Mesendoderm (in vitro differentiated cells): Measurements from ENCODE around the gene LCP1.
"Not testable (repeated sequence)": the region's sequence is repeated elsewhere in the genome, so short reads cannot be mapped to it uniquely, and the experiment has no call there.

ENCODE experiments used
- DNase-seq: peaks from one replicate; pipeline ENCODE4 v3.0.0; 2013
- H2AK5ac ChIP-seq: 2 replicates; pipeline ENCODE4 v1.6.1; 2013; ENCODE audit warnings: low read length, inconsistent platforms
- H2BK120ac ChIP-seq: 2 replicates; pipeline ENCODE4 v1.6.1; 2013; ENCODE audit warnings: low read depth, mild to moderate bottlenecking, low read length, moderate library complexity, mixed read lengths
- H2BK15ac ChIP-seq: replicated peaks from 2 replicates; pipeline ENCODE4 v1.6.1; 2013; ENCODE audit warnings: low read depth, mild to moderate bottlenecking, moderate library complexity
- H2BK5ac ChIP-seq: 2 replicates; pipeline ENCODE4 v1.6.1; 2013; ENCODE audit warnings: low read length, inconsistent platforms
- H3K18ac ChIP-seq: 2 replicates; pipeline ENCODE4 v1.6.1; 2013; ENCODE audit warnings: mild to moderate bottlenecking, low read length, mixed read lengths
- H3K23ac ChIP-seq: one replicate; pipeline ENCODE4 v1.6.1; 2013; ENCODE audit warnings: low read length
- H3K27ac ChIP-seq: 2 replicates; pipeline ENCODE4 v1.5.1; 2013; ENCODE audit warnings: low read depth, mild to moderate bottlenecking, inconsistent platforms, low read length, moderate library complexity
- H3K27me3 ChIP-seq: 2 replicates; pipeline ENCODE4 v1.6.1; 2013; ENCODE audit warnings: low read length, control low read depth, mild to moderate bottlenecking, inconsistent platforms; ENCODE audit not compliant: insufficient read depth, poor library complexity
- H3K36me3 ChIP-seq: 2 replicates; pipeline ENCODE4 v1.6.1; 2013; ENCODE audit warnings: low read length, inconsistent platforms; ENCODE audit not compliant: control insufficient read depth, insufficient read depth
- H3K4ac ChIP-seq: one replicate; pipeline ENCODE4 v1.6.1; 2013; ENCODE audit warnings: low read depth, mild to moderate bottlenecking, low read length, moderate library complexity
- H3K4me1 ChIP-seq: 2 replicates; pipeline ENCODE4 v1.6.1; 2013; ENCODE audit warnings: low read depth, low read length, inconsistent platforms; ENCODE audit not compliant: control insufficient read depth
- H3K4me2 ChIP-seq: 2 replicates; pipeline ENCODE4 v1.6.1; 2013; ENCODE audit warnings: low read length
- H3K4me3 ChIP-seq: 2 replicates; pipeline ENCODE4 v1.5.1; 2013; ENCODE audit warnings: mild to moderate bottlenecking, low read length
- H3K56ac ChIP-seq: one replicate; pipeline ENCODE4 v1.6.1; 2013; ENCODE audit warnings: low read length
- H3K79me1 ChIP-seq: 2 replicates; pipeline ENCODE4 v1.6.1; 2013; ENCODE audit warnings: low read length, inconsistent platforms
- H3K79me2 ChIP-seq: 2 replicates; pipeline ENCODE4 v1.6.1; 2013; ENCODE audit warnings: mild to moderate bottlenecking, low read length; ENCODE audit not compliant: control insufficient read depth, insufficient read depth
- H3K9ac ChIP-seq: 2 replicates; pipeline ENCODE4 v1.6.1; 2013; ENCODE audit warnings: low read length, inconsistent platforms
- H4K5ac ChIP-seq: one replicate; pipeline ENCODE4 v1.6.1; 2013; ENCODE audit warnings: low read length
- H4K8ac ChIP-seq: one replicate; pipeline ENCODE4 v1.6.1; 2013; ENCODE audit warnings: low read depth, mild to moderate bottlenecking, control low read depth, low read length, moderate library complexity
- WGBS: extraction: QIAGEN DNeasy Blood & Tissue Kit; methylation state at CpG from one replicate; pipeline ENCODE4 v1.1.7; 2013; ENCODE audit warnings: low lambda C conversion rate, missing lambda C conversion rate; ENCODE audit not compliant: insufficient coverage; ENCODE audit errors: extremely low coverage; 5-methylcytosine and 5-hydroxymethylcytosine counted together

LCP1 gene

GRCh38 chr13:46165485-46166223 lies 16.3 kb downstream of the LCP1 start:
- Histone ChIP-seq H2BK120ac (no peak overlapping the region), H3K4me2 (no peak overlapping the region), H3K56ac (no peak overlapping the region), H3K27me3 (no peaks in the 10 kb centered on the region), H3K4me1 (peaks cover 8% of the 10 kb centered on the region), H3K27ac (no peak overlapping the region), H2BK5ac (no peak overlapping the region), H3K18ac (no peak overlapping the region), H4K5ac (no peak overlapping the region), H4K8ac (no peak overlapping the region), H3K9ac (no peak overlapping the region), H3K4me3 (no peak overlapping the region), H3K79me2 (no peaks in the 10 kb centered on the region), H2BK15ac (no peak overlapping the region), H3K23ac (no peak overlapping the region), H3K4ac (no peak overlapping the region), H3K36me3 (no peaks in the 10 kb centered on the region), H2AK5ac (no peak overlapping the region), H3K79me1 (no peaks in the 10 kb centered on the region)
- WGBS: no CpG with 5 or more reads among the region's 5 CpGs
- no peak for DNase-seq

GRCh38 chr13:46164661-46165060 lies 17.3 kb downstream of the LCP1 start:
- Histone ChIP-seq H3K27me3 (no peaks in the 10 kb centered on the region), H2BK5ac (no peak overlapping the region), H3K9ac (no peak overlapping the region), H3K4ac (no peak overlapping the region), H2BK120ac (no peak overlapping the region), H3K4me1 (peaks cover 3% of the 10 kb centered on the region), H3K4me2 (no peak overlapping the region), H3K27ac (no peak overlapping the region), H3K23ac (no peak overlapping the region), H3K36me3 (no peaks in the 10 kb centered on the region), H3K56ac (no peak overlapping the region), H4K8ac (no peak overlapping the region), H3K4me3 (no peak overlapping the region), H2AK5ac (no peak overlapping the region), H4K5ac (no peak overlapping the region), H3K79me2 (no peaks in the 10 kb centered on the region), H2BK15ac (no peak overlapping the region), H3K79me1 (no peaks in the 10 kb centered on the region), H3K18ac (no peak overlapping the region)
- no peak for DNase-seq

GRCh38 chr13:46162741-46163140 lies 19.2 kb downstream of the LCP1 start:
- not testable (repeated sequence) for H4K8ac ChIP-seq, H4K5ac ChIP-seq, H3K23ac ChIP-seq, H3K4me1 ChIP-seq, H3K27me3 ChIP-seq, H3K18ac ChIP-seq, H3K36me3 ChIP-seq, H3K27ac ChIP-seq, H3K4me2 ChIP-seq, H3K4ac ChIP-seq, H2BK120ac ChIP-seq, H3K79me1 ChIP-seq, DNase-seq, H3K79me2 ChIP-seq, H2BK15ac ChIP-seq, H2BK5ac ChIP-seq, H3K9ac ChIP-seq, H3K56ac ChIP-seq, H2AK5ac ChIP-seq, H3K4me3 ChIP-seq
- WGBS: no CpG with 5 or more reads among the region's 36 CpGs

GRCh38 chr13:46160471-46161066 lies 21.4 kb downstream of the LCP1 start:
- Histone ChIP-seq H3K4me3 (no peak overlapping the region), H2BK120ac (no peak overlapping the region), H2AK5ac (no peak overlapping the region), H3K18ac (no peak overlapping the region), H4K8ac (no peak overlapping the region), H3K27ac (no peak overlapping the region), H3K36me3 (no peaks in the 10 kb centered on the region), H3K56ac (no peak overlapping the region), H4K5ac (no peak overlapping the region), H3K4me2 (no peak overlapping the region), H3K79me2 (no peaks in the 10 kb centered on the region), H2BK15ac (no peak overlapping the region), H3K79me1 (no peaks in the 10 kb centered on the region), H3K27me3 (no peaks in the 10 kb centered on the region), H3K4ac (no peak overlapping the region), H3K9ac (no peak overlapping the region), H2BK5ac (no peak overlapping the region), H3K4me1 (no peaks in the 10 kb centered on the region), H3K23ac (no peak overlapping the region)
- WGBS: no CpG with 5 or more reads among the region's 4 CpGs
- peak; percentile 81 for DNase-seq

GRCh38 chr13:46160065-46160464 lies 21.9 kb downstream of the LCP1 start:
- H2AK5ac ChIP-seq: no peak overlapping the region
- H3K79me1 ChIP-seq: no peaks in the 10 kb centered on the region
- H3K56ac ChIP-seq: no peak overlapping the region
- no peak for DNase-seq
- no peak overlapping the region for H2BK15ac ChIP-seq
- H4K8ac ChIP-seq: no peak overlapping the region
- H3K23ac ChIP-seq: no peak overlapping the region
- no peaks in the 10 kb centered on the region for H3K4me1 ChIP-seq
- no peak overlapping the region for H2BK5ac ChIP-seq
- no peaks in the 10 kb centered on the region for H3K27me3 ChIP-seq
- no peaks in the 10 kb centered on the region for H3K36me3 ChIP-seq
- H3K18ac ChIP-seq: no peak overlapping the region
- H2BK120ac ChIP-seq: no peak overlapping the region
- WGBS: no CpG with 5 or more reads among the region's 4 CpGs
- no peak overlapping the region for H3K4ac ChIP-seq
- no peak overlapping the region for H4K5ac ChIP-seq
- no peak overlapping the region for H3K27ac ChIP-seq
- H3K79me2 ChIP-seq: no peaks in the 10 kb centered on the region
- H3K4me3 ChIP-seq: no peak overlapping the region
- H3K4me2 ChIP-seq: no peak overlapping the region
- no peak overlapping the region for H3K9ac ChIP-seq

GRCh38 chr13:46158983-46159382 lies 23.0 kb downstream of the LCP1 start:
- Histone ChIP-seq H3K4me1 (no peaks in the 10 kb centered on the region), H3K23ac (no peak overlapping the region), H3K27ac (no peak overlapping the region), H3K4ac (no peak overlapping the region), H3K4me2 (no peak overlapping the region), H3K4me3 (no peak overlapping the region), H2BK120ac (no peak overlapping the region), H3K79me1 (no peaks in the 10 kb centered on the region), H4K8ac (no peak overlapping the region), H3K18ac (no peak overlapping the region), H2AK5ac (no peak overlapping the region), H3K27me3 (no peaks in the 10 kb centered on the region), H3K36me3 (no peaks in the 10 kb centered on the region), H3K79me2 (no peaks in the 10 kb centered on the region), H3K56ac (no peak overlapping the region), H2BK15ac (no peak overlapping the region), H2BK5ac (no peak overlapping the region), H4K5ac (no peak overlapping the region), H3K9ac (no peak overlapping the region)
- DNase-seq: no peak
- no CpG with 5 or more reads among the region's 2 CpGs for WGBS
